Upper lobe of left lung (tissue), 6 donors: ENCODE data around the gene TTLL1. TPM values are rescaled to one million over a fixed set of nuclear protein-coding genes. Genes with fewer than 3 reads are reported as not detected.
A peak's percentile ranks its signal among the peaks of the same experiment; 100 is the strongest.

ENCODE experiments used
- ATAC-seq, 2 donors: fragments of 200-7000 bp; cut with Tn5 transposase; one replicate each; pipeline ENCODE4 v1.9.1; 2022; ENCODE audit warnings: mild to moderate bottlenecking in 2 of 2, moderate library complexity in 2 of 2; ENCODE audit not compliant: low FRiP score in 2 of 2
- DNase-seq, 2 donors: peaks; one replicate each; pipeline ENCODE4 v3.0.0-alpha.2; 2019 to 2020
- H3K27ac ChIP-seq, 4 donors: fragments of 200-600 bp; sonication (generic); one replicate each; pipeline ENCODE4 v1.5.1; 2016 to 2019
- H3K27me3 ChIP-seq, 4 donors: fragments of 200-600 bp; sonication (generic); one replicate each; pipeline ENCODE4 v1.5.1; 2017 to 2019
- H3K36me3 ChIP-seq, 4 donors: fragments of 200-600 bp; sonication (generic); one replicate each; pipeline ENCODE4 v1.5.1; 2016 to 2019
- H3K4me1 ChIP-seq, 4 donors: fragments of 200-600 bp; sonication (generic); one replicate each; pipeline ENCODE4 v1.5.1; 2018 to 2019
- H3K4me3 ChIP-seq, 4 donors: fragments of 200-600 bp; sonication (generic); one replicate each; pipeline ENCODE4 v1.5.1; 2017 to 2019; ENCODE audit warnings: mild to moderate bottlenecking in 2 of 4, moderate library complexity in 1 of 4
- H3K9me3 ChIP-seq, 4 donors: fragments of 200-600 bp; sonication (generic); one replicate each; pipeline ENCODE4 v1.5.1; 2018 to 2019
- CTCF ChIP-seq, 6 experiments: fragments of 450-650 bp in 4 of 6; fragments of 200-600 bp in 2 of 6; sonication (generic) in 2 of 6; IDR thresholded peaks; one replicate each; pipeline ENCODE4 v1.5.1; 2016 to 2019; ENCODE audit warnings: antibody characterized with exemption in 6 of 6
- EP300 ChIP-seq, 4 donors: sonication (generic); formaldehyde crosslinking; IDR thresholded peaks; one replicate each; pipeline ENCODE4 v1.5.1; 2017; ENCODE audit warnings: antibody characterized with exemption in 4 of 4, control low read depth in 2 of 4
- POLR2A ChIP-seq, 4 donors: fragments of 450-650 bp; IDR thresholded peaks; one replicate each; pipeline ENCODE4 v1.5.1; 2016 to 2017; ENCODE audit warnings: antibody characterized with exemption in 4 of 4, mild to moderate bottlenecking in 2 of 4
- POLR2AphosphoS5 ChIP-seq, 2 donors: sonication (generic); formaldehyde crosslinking; IDR thresholded peaks; one replicate each; pipeline ENCODE4 v1.5.1; 2017; ENCODE audit warnings: antibody characterized with exemption in 2 of 2
- WGBS, 2 donors: methylation state at CpG; one replicate each; pipeline ENCODE4 v1.1.5; 2017 to 2018; 5-methylcytosine and 5-hydroxymethylcytosine counted together
- total RNA-seq, 6 donors: library from RNA; depleted of rRNA in 4 of 6; stranded (reverse); fragments of >200 nt in 4 of 6; gene quantifications; one replicate each; pipeline versions ENCODE4 v1.1.0 to v1.2.1, GENCODE V29; 2016 to 2021
- donor health status: DM: no; HTN: no; CAD: no; lungs with moderate emphysema.
- donor health status: DM: no; HTN: yes; CAD: no; lungs with severe emphysema.

The TTLL1 gene
- total RNA-seq, 6 donors from 2014 or later: 1.0 to 5.7 (median 4.8) TPM

DNA sequence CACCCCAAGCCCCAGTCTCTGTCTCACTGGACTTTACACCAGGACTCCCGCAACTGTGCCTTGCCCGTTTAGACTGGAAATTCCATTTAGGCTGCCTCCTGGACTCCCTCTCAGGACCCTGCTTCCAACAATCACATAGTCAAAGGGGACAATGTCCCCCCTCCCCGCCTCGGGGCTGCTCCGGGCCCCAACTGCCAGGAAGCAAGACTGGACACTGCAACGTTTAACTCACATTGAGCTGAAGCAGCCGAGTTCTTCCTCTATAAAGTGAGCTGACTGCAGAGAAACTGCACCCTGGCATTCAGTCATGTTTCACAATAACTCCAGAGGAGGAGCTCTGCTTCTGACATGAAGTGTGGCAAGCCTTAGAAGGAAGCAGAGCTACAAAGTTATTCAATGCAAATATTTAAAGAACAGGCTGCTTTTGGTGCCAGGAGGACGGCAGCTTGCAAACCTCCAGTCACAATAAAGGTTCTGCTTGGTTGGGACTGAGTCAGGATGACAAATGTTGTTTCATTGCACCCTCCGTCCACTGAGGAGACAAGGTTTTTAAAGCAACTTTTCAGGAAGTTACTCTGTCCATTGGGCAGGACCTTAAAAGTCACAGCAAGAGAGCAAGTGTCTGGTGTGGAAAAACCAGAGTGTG, 94.2 kb downstream of the TTLL1 start:
- peaks cover 67 to 87% (median 76%) of the 10 kb centered on the region in 4 donors for H3K4me1 ChIP-seq
- 17 to 29% methylated on average over 5 to 9 of the region's 9 CpGs for WGBS, 2 donors
- DNase-seq: peak; percentile 71 to 83

DNA sequence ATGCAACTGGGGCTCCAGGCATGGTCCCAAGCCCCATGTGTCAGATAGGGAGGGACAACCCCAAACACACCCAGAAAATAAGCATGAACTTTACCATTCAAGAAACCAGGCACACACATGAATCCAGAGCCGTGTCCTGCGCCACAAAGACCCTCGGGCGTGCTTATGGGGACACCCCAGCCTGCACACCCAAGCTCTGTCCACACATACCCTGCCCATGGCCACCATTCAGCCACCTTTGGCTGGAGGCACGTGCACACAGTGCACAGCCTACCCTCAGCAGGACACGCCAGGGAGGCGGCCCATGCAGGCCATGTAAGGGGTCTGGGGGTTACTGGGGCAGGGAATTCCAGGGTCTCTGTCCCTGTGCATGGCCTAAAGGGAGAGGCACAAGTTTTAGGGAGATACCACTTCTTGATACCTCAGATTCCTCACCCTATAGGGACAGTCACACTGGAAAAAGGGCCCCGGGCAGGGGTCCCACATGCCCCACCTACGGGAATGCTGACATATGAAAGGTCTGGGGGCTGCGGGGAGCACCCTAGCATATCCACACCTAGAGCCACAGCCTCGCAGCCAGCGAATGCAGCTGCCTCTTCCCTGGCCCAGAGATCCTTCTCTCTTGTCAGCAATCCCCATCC, 94.8 kb downstream of the TTLL1 start:
- H3K4me1 ChIP-seq: peaks cover 67 to 81% (median 73%) of the 10 kb centered on the region in 4 donors
- peak overlapping the region; percentile 87 to 93 (median 90) for H3K27ac ChIP-seq
- TF ChIP-seq EP300 (IDR thresholded peaks at IDR 0.05): no peak
- no peak for TF ChIP-seq CTCF (IDR thresholded peaks at IDR 0.05)
- TF ChIP-seq POLR2AphosphoS5 (IDR thresholded peaks at IDR 0.05): no peak
- no peak for TF ChIP-seq POLR2A (IDR thresholded peaks at IDR 0.05)
- peak overlapping the region in 3 of 4 donors; percentile 10 to 32 (median 22) for H3K4me3 ChIP-seq
- WGBS, 2 donors: 69 to 86% methylated on average over 6 to 12 of the region's 12 CpGs
- H3K9me3 ChIP-seq: no peaks in the 10 kb centered on the region
- ATAC-seq (peak; percentile 11 to 23), DNase-seq (peak in 1 of 2 donors; percentile 39)
- no peaks in the 10 kb centered on the region for H3K36me3 ChIP-seq
- H3K27me3 ChIP-seq: no peaks in the 10 kb centered on the region

More for the DNA sequence above, 94.2 kb downstream of the TTLL1 start:
- Histone ChIP-seq H3K27me3 (no peaks in the 10 kb centered on the region), H3K36me3 (no peaks in the 10 kb centered on the region), H3K4me3 (peak overlapping the region in 3 of 4 donors; percentile 10 to 32 (median 22)), H3K27ac (peak overlapping the region; percentile 87 to 93 (median 90)), H3K9me3 (no peaks in the 10 kb centered on the region)
- TF ChIP-seq EP300 (IDR thresholded peaks at IDR 0.05) (peak in 1 of 4 donors; percentile 40), POLR2AphosphoS5 (IDR thresholded peaks at IDR 0.05) (peak; percentile 38 to 72), CTCF (IDR thresholded peaks at IDR 0.05) (no peak), POLR2A (IDR thresholded peaks at IDR 0.05) (peak in 2 of 4 donors; percentile 37 to 72)
- ATAC-seq: peak; percentile 87 to 91

DNA sequence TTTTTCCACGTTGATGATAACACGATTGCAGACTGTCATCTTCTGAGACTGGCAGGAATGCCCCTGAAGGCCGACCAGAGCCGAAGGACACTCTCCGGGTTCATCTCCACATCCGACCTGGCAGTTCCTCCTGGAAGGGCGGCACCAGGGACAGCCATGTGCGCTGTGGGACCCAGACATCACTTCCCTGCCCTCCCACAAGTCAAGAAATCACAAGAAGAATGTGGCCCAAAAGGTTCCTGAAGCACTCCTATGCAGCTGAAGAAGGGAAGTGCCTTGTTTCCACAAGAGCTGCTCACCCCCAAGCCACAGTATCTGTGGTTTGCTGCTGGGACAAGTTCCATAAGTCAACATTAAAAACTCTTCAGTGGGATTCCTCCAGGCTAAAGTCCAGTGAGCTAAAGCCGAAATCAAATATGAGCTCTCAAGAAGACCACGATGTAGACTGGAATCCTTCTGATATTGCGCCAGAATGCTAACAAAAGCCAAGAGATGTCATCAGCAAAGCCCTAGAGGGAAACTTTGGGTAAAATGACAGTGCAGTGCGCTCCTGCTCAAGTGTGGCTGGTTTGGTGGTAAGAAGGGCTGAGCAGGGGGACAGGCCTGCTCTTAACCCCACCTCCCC, 95.4 kb downstream of the TTLL1 start:
- Histone ChIP-seq H3K4me1 (peaks cover 67 to 75% (median 73%) of the 10 kb centered on the region in 4 donors), H3K27me3 (no peaks in the 10 kb centered on the region), H3K36me3 (no peaks in the 10 kb centered on the region), H3K27ac (peak overlapping the region; percentile 87 to 93 (median 90)), H3K4me3 (peak overlapping the region in 1 of 4 donors; percentile 32), H3K9me3 (no peaks in the 10 kb centered on the region)
- ATAC-seq: peak; percentile 37 to 57
- no peak for DNase-seq
- 44 to 71% methylated on average over 9 to 12 of the region's 12 CpGs for WGBS, 2 donors
- TF ChIP-seq CTCF (IDR thresholded peaks at IDR 0.05) (no peak), POLR2AphosphoS5 (IDR thresholded peaks at IDR 0.05) (peak in 1 of 2 donors; percentile 63)

DNA sequence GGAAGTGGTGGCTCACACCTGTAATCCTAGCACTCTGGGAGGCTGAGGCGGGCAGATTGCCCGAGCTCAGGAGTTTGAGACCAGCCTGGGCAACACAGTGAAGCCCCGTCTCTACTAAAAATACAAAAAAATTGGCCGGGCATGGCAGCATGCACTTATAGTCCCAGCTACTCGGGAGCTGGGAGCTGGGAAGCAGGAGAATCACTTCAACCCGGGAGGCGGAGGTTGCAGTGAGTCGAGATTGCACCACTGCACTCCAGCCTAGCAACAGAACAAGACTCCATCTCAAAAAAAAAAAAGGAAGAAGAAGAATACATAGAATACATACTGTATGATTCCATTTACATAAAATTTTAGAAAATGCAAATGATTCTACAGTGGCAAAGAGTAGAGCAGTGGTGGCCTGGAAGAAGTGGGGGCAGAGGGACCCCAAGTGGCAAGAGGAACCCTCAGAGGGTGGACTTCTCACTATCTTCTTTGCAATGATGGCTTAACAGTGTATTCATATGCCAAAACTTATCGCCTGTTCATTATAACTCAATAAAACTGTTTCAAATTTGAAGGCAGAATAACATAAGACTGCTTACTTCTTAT, 96.2 kb downstream of the TTLL1 start:
- ATAC-seq: no peak
- TF ChIP-seq POLR2AphosphoS5 (IDR thresholded peaks at IDR 0.05) (no peak), POLR2A (IDR thresholded peaks at IDR 0.05) (no peak), CTCF (IDR thresholded peaks at IDR 0.05) (no peak), EP300 (IDR thresholded peaks at IDR 0.05) (no peak)
- H3K4me1 ChIP-seq: peaks cover 66 to 69% (median 68%) of the 10 kb centered on the region in 4 donors
- H3K27ac ChIP-seq: peak overlapping the region; percentile 87 to 93 (median 90)
- no peaks in the 10 kb centered on the region for H3K36me3 ChIP-seq
- DNase-seq: peak in 1 of 2 donors; percentile 70
- H3K9me3 ChIP-seq: no peaks in the 10 kb centered on the region
- no peaks in the 10 kb centered on the region for H3K27me3 ChIP-seq
- WGBS, 2 donors: 60 to 62% methylated on average over 9 of the region's 9 CpGs
- H3K4me3 ChIP-seq: no peak overlapping the region
